ENCODE measurements around the gene TXNDC12. TPM values are rescaled to one million over a fixed set of nuclear protein-coding genes. Genes with fewer than 3 reads are reported as not detected.
"Not testable (repeated sequence)": the region's sequence is repeated elsewhere in the genome, so short reads cannot be mapped to it uniquely, and the experiment has no call there.

The TXNDC12 gene
- total RNA-seq, 6 experiments from 2014 or later = 26.8 to 40.8 (median 32.0) TPM

- TF ChIP-seq CTCF (IDR thresholded peaks at IDR 0.05) (no peak), POLR2A (IDR thresholded peaks at IDR 0.05) (no peak)
- ATAC-seq (peak; percentile 43 to 64 (median 58)), DNase-seq (no peak)
- intact Hi-C loops (cut with DNase I) = no loop called here
- Histone ChIP-seq H3K27ac (no peak overlapping the region), H3K27me3 (no peaks in the 10 kb centered on the region), H3K4me1 (peaks cover 0 to 8% (median 0%) of the 10 kb centered on the region in 4 donors), H3K4me3 (no peak overlapping the region), H3K9me3 (no peaks in the 10 kb centered on the region), H3K36me3 (peaks cover 0 to 11% (median 2%) of the 10 kb centered on the region in 4 donors)
- WGBS (ENCODE audit: insufficient coverage, low coverage, low lambda C conversion rate, missing lambda C conversion rate) = 28% methylated on average over 3 of the region's 3 CpGs
These were observed 25.0 kb upstream of the TXNDC12 start for GRCh38 chr1:52080014-52080415.

DNA sequence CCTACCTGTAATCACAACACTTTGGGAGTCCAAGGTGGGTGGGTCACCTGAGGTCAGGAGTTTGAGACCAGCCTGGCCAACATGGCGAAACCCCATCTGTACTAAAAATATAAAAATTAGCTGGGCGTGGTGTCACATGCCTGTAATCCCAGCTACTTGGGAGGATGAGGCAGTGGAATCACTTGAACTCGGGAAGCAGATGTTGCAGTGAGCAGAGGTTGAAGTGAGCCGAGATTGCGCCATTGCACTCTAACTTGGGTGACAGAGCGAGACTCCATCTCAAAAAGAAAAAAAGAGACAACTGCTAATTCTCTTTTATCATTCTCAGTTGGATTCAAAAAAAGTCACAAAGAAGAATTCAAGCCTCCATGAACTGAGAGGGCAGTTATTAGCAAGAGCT is 22.3 kb upstream of the TXNDC12 start:
- H3K27ac ChIP-seq; H3K4me1 ChIP-seq; H3K27me3 ChIP-seq; H3K9me3 ChIP-seq; intact Hi-C loops (cut with DNase I); H3K4me3 ChIP-seq; ATAC-seq; DNase-seq: not testable (repeated sequence)
- WGBS (ENCODE audit: insufficient coverage, low coverage, low lambda C conversion rate, missing lambda C conversion rate) = 88% methylated on average over 6 of the region's 6 CpGs
- H3K36me3 ChIP-seq = peaks cover 0 to 11% (median 2%) of the 10 kb centered on the region in 4 donors

- Histone ChIP-seq H3K27ac (no peak overlapping the region), H3K9me3 (no peaks in the 10 kb centered on the region), H3K4me1 (no peaks in the 10 kb centered on the region), H3K36me3 (peaks cover 0 to 14% (median 2%) of the 10 kb centered on the region in 4 donors), H3K27me3 (no peaks in the 10 kb centered on the region), H3K4me3 (no peak overlapping the region)
- no peak for ATAC-seq
- DNase-seq = no peak
- 100% methylated on average over 4 of the region's 6 CpGs for WGBS (ENCODE audit: insufficient coverage, low coverage, low lambda C conversion rate, missing lambda C conversion rate)
- intact Hi-C loops (cut with DNase I) = no loop called here
- TF ChIP-seq POLR2A (IDR thresholded peaks at IDR 0.05) (no peak), CTCF (IDR thresholded peaks at IDR 0.05) (no peak)
These were observed 17.3 kb upstream of the TXNDC12 start for GRCh38 chr1:52072291-52072690.

DNA sequence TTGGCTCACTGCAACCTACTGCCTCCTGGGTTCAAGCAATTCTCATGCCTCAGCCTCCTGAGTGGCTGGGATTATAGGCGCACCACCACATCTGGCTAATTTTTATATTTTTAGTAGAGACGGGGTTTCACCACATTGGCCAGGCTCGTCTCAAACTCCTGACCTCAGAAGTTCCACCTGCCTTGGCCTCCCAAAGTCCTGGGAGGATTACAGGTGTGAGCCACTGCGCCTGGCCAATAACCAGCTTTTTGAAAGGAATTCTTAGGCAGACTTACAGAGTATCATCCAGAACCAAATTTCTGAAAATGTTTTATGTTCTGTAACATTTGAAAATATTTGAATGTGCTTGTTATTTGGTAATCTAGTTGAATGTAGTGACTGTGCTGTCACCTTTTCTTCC is 15.7 kb upstream of the TXNDC12 start:
- TF ChIP-seq POLR2A (IDR thresholded peaks at IDR 0.05) = no peak
- no peak for TF ChIP-seq CTCF (IDR thresholded peaks at IDR 0.05)
- ATAC-seq (no peak), DNase-seq (no peak)
- Histone ChIP-seq H3K4me1 (no peaks in the 10 kb centered on the region), H3K4me3 (no peak overlapping the region), H3K36me3 (peaks cover 0 to 27% (median 8%) of the 10 kb centered on the region in 4 donors), H3K27me3 (no peaks in the 10 kb centered on the region), H3K27ac (no peak overlapping the region), H3K9me3 (no peaks in the 10 kb centered on the region)
- intact Hi-C loops (cut with DNase I) = no loop called here
- 89% methylated on average over 3 of the region's 4 CpGs for WGBS (ENCODE audit: insufficient coverage, low coverage, low lambda C conversion rate, missing lambda C conversion rate)

DNA sequence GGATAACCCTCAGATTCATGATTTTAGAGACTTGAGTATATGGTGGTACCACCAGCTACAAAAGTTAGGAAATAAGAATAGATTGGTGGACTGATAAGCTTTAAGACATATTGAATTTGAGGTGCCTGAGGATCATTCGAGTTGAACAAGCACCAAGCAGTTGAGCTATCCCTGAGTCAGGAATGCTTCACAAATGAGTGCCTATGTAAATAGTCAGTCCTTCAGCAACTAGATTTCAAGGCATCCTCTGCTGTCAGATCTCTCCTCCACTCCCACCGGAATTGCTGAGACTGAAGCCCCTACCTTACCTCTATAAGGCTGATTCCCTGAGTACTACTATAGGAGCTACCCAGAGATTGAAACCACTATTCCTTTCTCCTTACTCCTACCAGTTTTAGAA is 8.2 kb upstream of the TXNDC12 start:
- no peaks in the 10 kb centered on the region for H3K27me3 ChIP-seq
- intact Hi-C loops (cut with DNase I) = no loop called here
- no peak overlapping the region for H3K4me3 ChIP-seq
- WGBS (ENCODE audit: insufficient coverage, low coverage, low lambda C conversion rate, missing lambda C conversion rate) = 83% methylated on average over 2 of the region's 2 CpGs
- ATAC-seq (no peak), DNase-seq (no peak)
- no peaks in the 10 kb centered on the region for H3K9me3 ChIP-seq
- TF ChIP-seq CTCF (IDR thresholded peaks at IDR 0.05) (no peak), POLR2A (IDR thresholded peaks at IDR 0.05) (no peak)
- peaks cover 0 to 51% (median 24%) of the 10 kb centered on the region in 4 donors for H3K36me3 ChIP-seq
- no peak overlapping the region for H3K27ac ChIP-seq
- no peaks in the 10 kb centered on the region for H3K4me1 ChIP-seq

Data from right lobe of liver (tissue), 6 donors.